Measurements from ENCODE around the gene PARP12. TPM values are rescaled to one million over a fixed set of nuclear protein-coding genes. Genes with fewer than 3 reads are reported as not detected.

PARP12 gene
- total and polyA plus RNA-seq, 2 of the 8 experiments (the other 6 are each of a cell fraction or from before 2014, with no cell fraction given), result 9.0 to 21.5 TPM

GRCh38 chr7:140010194-140010895, 52.4 kb downstream of the PARP12 start:
- Histone ChIP-seq H3K4me3 (ENCODE audit: extremely low read depth in 1 of 4, insufficient read depth in 2 of 4, low read depth in 3 of 4, low read length in 4 of 4) (no peak overlapping the region), H2BK15ac (ENCODE audit: low read length) (no peak overlapping the region), H4K8ac (ENCODE audit: extremely low read depth, insufficient read depth, low read length) (no peak overlapping the region), H3K27ac (ENCODE audit: low read depth, low read length) (no peak overlapping the region), H3K18ac (ENCODE audit: extremely low read depth, low read length) (no peak overlapping the region), H4K20me1 (replicated peaks in 1 of 2; ENCODE audit: control insufficient read depth in 1 of 2, insufficient read depth in 2 of 2, low read length in 2 of 2) (no peaks in the 10 kb centered on the region), H3K56ac (replicated peaks; ENCODE audit: insufficient read length, low read depth, low read length) (no peak overlapping the region), H3K9me3 (ENCODE audit: insufficient read depth in 2 of 2, low read depth in 1 of 2, low read length in 1 of 2) (no peaks in the 10 kb centered on the region), H3K27me3 (replicated peaks in 1 of 4; ENCODE audit: control insufficient read depth in 3 of 4, extremely low read depth in 1 of 4, insufficient read depth in 3 of 4, low read length in 3 of 4) (no peaks in the 10 kb centered on the region), H3K23me2 (ENCODE audit: low read depth, low read length) (no peaks in the 10 kb centered on the region), H3K9ac (replicated peaks in 1 of 4; ENCODE audit: extremely low read depth in 1 of 4, low read depth in 3 of 4, low read length in 3 of 4) (no peak overlapping the region), H3K23ac (ENCODE audit: insufficient read length) (no peak overlapping the region), H2BK5ac (ENCODE audit: low read depth, low read length) (no peak overlapping the region), H4K91ac (replicated peaks; ENCODE audit: insufficient read length, low read length) (no peak overlapping the region), H3K36me3 (ENCODE audit: control insufficient read depth in 2 of 4, insufficient read depth in 4 of 4, low read length in 3 of 4) (no peaks in the 10 kb centered on the region), H3K79me2 (ENCODE audit: control insufficient read depth in 1 of 2, insufficient read depth in 2 of 2, low read length in 2 of 2) (no peaks in the 10 kb centered on the region), H4K5ac (ENCODE audit: insufficient read length, low read depth, low read length) (no peak overlapping the region), H2AK5ac (ENCODE audit: low read depth, low read length) (no peak overlapping the region), H3K14ac (ENCODE audit: insufficient read length) (no peak overlapping the region), H3K4me1 (replicated peaks in 1 of 4; ENCODE audit: control insufficient read depth in 3 of 4, insufficient read depth in 4 of 4, low read length in 3 of 4) (peaks cover 0 to 3% (median 0%) of the 10 kb centered on the region in 4 experiments; a peak in 4 of 7 replicates), H2BK20ac (ENCODE audit: low read length) (no peak overlapping the region), H3K4me2 (ENCODE audit: insufficient read depth in 1 of 2, low read depth in 2 of 2, low read length in 2 of 2) (no peak overlapping the region), H3K4ac (replicated peaks; ENCODE audit: insufficient read length, low read depth, low read length) (no peak overlapping the region), H3K79me1 (ENCODE audit: low read depth, low read length) (no peaks in the 10 kb centered on the region), H2BK120ac (replicated peaks; ENCODE audit: low read depth, low read length) (no peak overlapping the region), H2AFZ (ENCODE audit: low read length) (no peak overlapping the region), H2BK12ac (ENCODE audit: low read depth, low read length) (no peak overlapping the region)
- DNase-seq (ENCODE audit: low read depth in 1 of 2, low spot score in 2 of 2), result no peak
- ChIA-PET CTCF (ENCODE audit: partially characterized antibody) (interaction anchor here (0.6 to 2.6 kb wide), 4 partner anchors 45 to 1032 kb away, joined by 3 to 8 read pairs (median 4); no protein-coding TSS in a partner anchor), POLR2A (ENCODE audit: partially characterized antibody) (interaction anchor here (1.1 kb wide), 1 partner anchor 8 kb away, joined by 4 read pairs; no protein-coding TSS in a partner anchor)
- WGBS, 2 experiments (ENCODE audit: extremely low coverage in 1 of 2, insufficient coverage in 1 of 2, insufficient read length in 1 of 2, insufficient replicate concordance in 2 of 2, low coverage in 1 of 2, low lambda C conversion rate in 2 of 2, missing lambda C conversion rate in 1 of 2), result 86% methylated on average over 9 of the region's 9 CpGs; no CpG with 5 or more reads in 1 of the 2 experiments
- no peak for FAIRE-seq
- no peak for TF ChIP-seq CEBPB (IDR thresholded peaks at IDR 0.05; ENCODE audit: low read depth, low read length)
- no peak for TF ChIP-seq POU5F1 (IDR thresholded peaks at IDR 0.05; ENCODE audit: low read depth, low read length)
- TF ChIP-seq CHD1 (IDR thresholded peaks at IDR 0.05; ENCODE audit: low read depth, low read length), result no peak
- no peak for TF ChIP-seq CHD2 (IDR thresholded peaks at IDR 0.05; ENCODE audit: low read length)
- TF ChIP-seq ATF2 (IDR thresholded peaks at IDR 0.05; ENCODE audit: low read length), result no peak
- TF ChIP-seq BRCA1 (IDR thresholded peaks at IDR 0.05; ENCODE audit: low read depth, low read length), result no peak
- no peak for TF ChIP-seq HDAC2 (IDR thresholded peaks at IDR 0.05; ENCODE audit: borderline replicate concordance in 1 of 2, low read depth in 2 of 2, low read length in 2 of 2)
- no peak for TF ChIP-seq CBX5 (IDR thresholded peaks at IDR 0.05; ENCODE audit: low read depth, low read length)
- TF ChIP-seq KDM5A (IDR thresholded peaks at IDR 0.05; ENCODE audit: low read length), result no peak
- TF ChIP-seq RAD21 (IDR thresholded peaks at IDR 0.05 in 1 of 2, conservative IDR thresholded peaks at IDR 0.05 in 1 of 2; ENCODE audit: low read depth in 2 of 2, low read length in 2 of 2), result no peak

All from H1 (cell line).